HepG2 (cell line): Measurements from ENCODE around the gene TMEM184B. TPM values are rescaled to one million over a fixed set of nuclear protein-coding genes. Genes with fewer than 3 reads are reported as not detected.

Source experiments
- BHLHE40 ChIP-seq: IDR thresholded peaks from 2 replicates; pipeline ENCODE4 v1.6.1; 2011; ENCODE audit warnings: low read length, improper control_type of control experiment
- CREB1 ChIP-seq, 2 experiments: fragments of 450-650 bp in 1 of 2; IDR thresholded peaks; 2 replicates each; pipeline ENCODE4 v1.6.1; 2016 to 2017; ENCODE audit warnings: control low read depth in 1 of 2, mild to moderate bottlenecking in 1 of 2, missing compliant biosample characterization in 1 of 2, missing genetic modification characterization in 1 of 2
- FOXJ3 ChIP-seq: sonication (generic); formaldehyde crosslinking; IDR thresholded peaks from 2 replicates; pipeline ENCODE4 v1.4.0; 2020; ENCODE audit warnings: missing genetic modification reagents, mild to moderate bottlenecking, borderline replicate concordance
- GATAD1 ChIP-seq: IDR thresholded peaks from 2 replicates; pipeline ENCODE4 v1.6.1; 2016; ENCODE audit warnings: missing genetic modification reagents, missing compliant biosample characterization
- GRHL1 ChIP-seq: sonication (generic); formaldehyde crosslinking; conservative IDR thresholded peaks from 2 replicates; pipeline ENCODE4 v1.8.0; 2022; ENCODE audit warnings: missing genetic modification reagents
- HMGA1 ChIP-seq: sonication (generic); formaldehyde crosslinking; conservative IDR thresholded peaks from 2 replicates; pipeline ENCODE4 v1.4.0; 2020; ENCODE audit warnings: missing genetic modification reagents
- HNRNPL ChIP-seq: fragments of 200-400 bp; formaldehyde crosslinking; IDR thresholded peaks from 2 replicates; pipeline ENCODE4 v1.6.1; 2017; ENCODE audit warnings: mild to moderate bottlenecking, low read depth, low read length
- HOXA5 ChIP-seq: sonication (generic); formaldehyde crosslinking; IDR thresholded peaks from 2 replicates; pipeline ENCODE4 v1.4.0; 2020; ENCODE audit warnings: missing genetic modification reagents
- MEIS2 ChIP-seq: sonication (generic); formaldehyde crosslinking; IDR thresholded peaks from 2 replicates; pipeline ENCODE4 v1.9.0; 2021; ENCODE audit warnings: mild to moderate bottlenecking, missing genetic modification reagents
- MYC ChIP-seq: sonication (generic); formaldehyde crosslinking; IDR thresholded peaks from 2 replicates; pipeline ENCODE4 v1.9.0; 2021; ENCODE audit warnings: missing genetic modification reagents, borderline replicate concordance
- NONO ChIP-seq, 2 experiments: fragments of 450-650 bp in 1 of 2; sonication (generic) in 1 of 2; formaldehyde crosslinking in 1 of 2; IDR thresholded peaks in 1 of 2; conservative IDR thresholded peaks in 1 of 2; 2 replicates each; pipeline versions ENCODE4 v1.6.1 to v1.8.0; 2017 to 2022; ENCODE audit warnings: mild to moderate bottlenecking in 1 of 2, missing genetic modification reagents in 1 of 2, moderate library complexity in 1 of 2
- PHF8 ChIP-seq: sonication (generic); formaldehyde crosslinking; IDR thresholded peaks from 2 replicates; pipeline ENCODE4 v1.5.0; 2020; ENCODE audit warnings: missing genetic modification reagents
- POLR2A ChIP-seq, 2 experiments: IDR thresholded peaks; 2 replicates each; pipeline ENCODE4 v1.6.1; 2011; ENCODE audit warnings: low read depth in 2 of 2, low read length in 2 of 2, mild to moderate bottlenecking in 1 of 2, moderate library complexity in 1 of 2; ENCODE audit not compliant: insufficient read depth in 1 of 2
- TEAD3 ChIP-seq: optimal IDR thresholded peaks from 2 replicates; pipeline ENCODE3; 2016; ENCODE audit warnings: borderline replicate concordance
- TSC22D2 ChIP-seq: sonication (generic); formaldehyde crosslinking; IDR thresholded peaks from 2 replicates; pipeline ENCODE4 v1.5.1; 2020; ENCODE audit warnings: missing genetic modification reagents, mild to moderate bottlenecking, borderline replicate concordance
- ZNF232 ChIP-seq: sonication (generic); formaldehyde crosslinking; IDR thresholded peaks from 2 replicates; pipeline ENCODE4 v1.4.0; 2020; ENCODE audit warnings: missing genetic modification reagents, borderline replicate concordance
- ZNF33A ChIP-seq: sonication (generic); formaldehyde crosslinking; IDR thresholded peaks from 2 replicates; pipeline ENCODE4 v1.5.1; 2020; ENCODE audit warnings: missing genetic modification reagents, mild to moderate bottlenecking, moderate library complexity, borderline replicate concordance
- ZNF605 ChIP-seq: sonication (generic); formaldehyde crosslinking; IDR thresholded peaks from 2 replicates; pipeline ENCODE4 v1.8.0; 2022; ENCODE audit warnings: mild to moderate bottlenecking, missing genetic modification reagents
- ZNF703 ChIP-seq: sonication (generic); formaldehyde crosslinking; IDR thresholded peaks from 2 replicates; pipeline ENCODE4 v1.5.1; 2020; ENCODE audit warnings: missing genetic modification reagents, mild to moderate bottlenecking, moderate library complexity, borderline replicate concordance
- ZNF773 ChIP-seq: sonication (generic); formaldehyde crosslinking; IDR thresholded peaks from 2 replicates; pipeline ENCODE4 v1.4.0; 2020; ENCODE audit warnings: missing genetic modification reagents, borderline replicate concordance
- ZNF782 ChIP-seq: sonication (generic); formaldehyde crosslinking; IDR thresholded peaks from 2 replicates; pipeline ENCODE4 v1.4.0; 2020; ENCODE audit warnings: missing genetic modification reagents, mild to moderate bottlenecking, borderline replicate concordance
- polyA plus RNA-seq, 8 experiments: library from polyadenylated mRNA; depleted of rRNA in 3 of 8; stranded (reverse) in 7 of 8; unstranded in 1 of 8; fragments of >200 nt; fragmentation: Illumina TruSeq in 4 of 8; extraction: Trizol in 4 of 8; gene quantifications; 2 replicates each; pipeline versions ENCODE4 v1.2.1 to v1.2.3, GENCODE V29; 2011 to 2016; ENCODE audit warnings: low read depth in 4 of 8, missing spikeins in 1 of 8, mixed read lengths in 1 of 8; ENCODE audit not compliant: insufficient read depth in 1 of 8
- total RNA-seq, 5 experiments: library from RNA; depleted of rRNA; stranded (reverse); fragments of >200 nt; fragmentation: Illumina TruSeq; extraction: Trizol; gene quantifications; 2 replicates each; pipeline ENCODE4 v1.2.3, GENCODE V29; 2016; ENCODE audit warnings: low read depth in 1 of 5
- TF ChIP-seq, protein P1 (sequence below): sonication (generic); formaldehyde crosslinking; IDR thresholded peaks from 2 replicates; pipeline ENCODE4 v1.5.0; 2020; ENCODE audit warnings: missing genetic modification reagents
- TF ChIP-seq, protein P2 (sequence below): sonication (generic); formaldehyde crosslinking; IDR thresholded peaks from 2 replicates; pipeline ENCODE4 v1.4.0; 2020; ENCODE audit warnings: missing genetic modification reagents

Gene TMEM184B
- total and polyA plus RNA-seq, 2 of the 13 experiments (the other 11 are each of a cell fraction or from before 2014, with no cell fraction given) = 15.9 to 16.0 TPM

DNA sequence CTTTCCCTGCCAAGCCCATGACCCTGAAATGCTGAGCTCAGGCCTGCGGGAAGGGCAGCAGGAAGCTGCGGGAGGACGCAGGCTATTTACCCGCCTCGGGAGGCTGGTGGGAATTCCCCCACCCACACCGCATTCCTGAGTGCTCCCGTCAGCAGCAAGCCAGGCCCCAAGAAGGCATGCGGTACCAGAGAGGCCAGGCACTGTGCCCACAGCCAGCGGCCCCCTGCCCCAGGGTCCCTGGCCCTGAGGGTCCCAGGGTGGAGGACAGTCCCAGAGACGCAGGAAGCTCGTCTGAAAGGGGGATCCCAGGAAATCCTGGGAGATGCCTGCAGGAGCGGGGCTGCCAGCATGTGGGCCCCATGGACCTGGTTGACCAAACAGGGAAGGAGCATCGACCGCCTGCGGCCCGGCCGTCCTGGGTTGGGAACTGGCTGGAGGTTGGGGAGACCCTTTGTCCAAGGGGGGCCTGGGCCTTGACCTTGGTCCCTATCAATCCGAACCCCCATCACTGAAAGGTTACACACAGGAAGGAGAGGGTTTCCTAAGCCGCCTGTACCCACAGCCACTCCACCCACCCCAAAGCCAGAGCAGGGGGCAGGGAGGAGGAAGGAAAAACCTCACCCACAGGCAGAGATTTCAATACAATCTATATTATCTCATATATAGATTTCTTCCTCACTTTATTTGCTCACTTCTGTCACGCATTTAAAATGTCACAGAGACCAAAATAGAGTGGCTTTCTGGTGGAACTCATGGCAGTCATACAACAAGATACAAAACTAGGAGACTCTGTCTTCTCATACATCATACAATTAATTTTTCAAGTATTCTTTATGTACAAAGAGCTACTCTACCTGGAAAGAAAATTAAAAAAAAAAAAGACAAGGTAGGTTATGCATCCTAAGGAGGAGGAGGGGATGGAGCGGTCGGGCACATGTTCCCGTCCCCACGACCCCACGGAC lies 53.9 kb downstream of the TMEM184B start (continued):
- no peak for TF ChIP-seq HMGA1 (CRISPR knock-in tag)
- no peak for TF ChIP-seq TSC22D2
- no peak for TF ChIP-seq NONO (IDR thresholded peaks at IDR 0.05)
- peak; percentile 77 for TF ChIP-seq NONO (CRISPR knock-in tag; conservative IDR thresholded peaks at IDR 0.05)
- TF ChIP-seq BHLHE40 = 0 out of 2 replicates have a peak, but pooled peaks have one; percentile 12
- TF ChIP-seq ZNF703 (CRISPR knock-in tag) = no peak
- TF ChIP-seq HNRNPL = peak; percentile 93
- peak in 1 of 2 experiments; percentile 29; a peak in 1 of 4 replicates for TF ChIP-seq POLR2A (IDR thresholded peaks at IDR 0.05; ENCODE audit: insufficient read depth in 1 of 2, low read depth in 2 of 2, low read length in 2 of 2)
- no peak for TF ChIP-seq ZNF782 (CRISPR knock-in tag)
- TF ChIP-seq MYC (CRISPR knock-in tag) = peak; percentile 91
- TF ChIP-seq MEIS2 = peak; percentile 62; the same call in 1 of the 2 replicates
- peak; percentile 30; the same call in 1 of the 2 replicates for TF ChIP-seq PHF8 (CRISPR knock-in tag)
- TF ChIP-seq FOXJ3 (CRISPR knock-in tag) = peak; percentile 60; the same call in 1 of the 2 replicates
- TF ChIP-seq GRHL1 (CRISPR knock-in tag) = no peak
- peak; percentile 98 for TF ChIP-seq TEAD3
- TF ChIP-seq GATAD1 (CRISPR knock-in tag) = peak; percentile 41; the same call in 1 of the 2 replicates
- TF ChIP-seq, protein P1, sequence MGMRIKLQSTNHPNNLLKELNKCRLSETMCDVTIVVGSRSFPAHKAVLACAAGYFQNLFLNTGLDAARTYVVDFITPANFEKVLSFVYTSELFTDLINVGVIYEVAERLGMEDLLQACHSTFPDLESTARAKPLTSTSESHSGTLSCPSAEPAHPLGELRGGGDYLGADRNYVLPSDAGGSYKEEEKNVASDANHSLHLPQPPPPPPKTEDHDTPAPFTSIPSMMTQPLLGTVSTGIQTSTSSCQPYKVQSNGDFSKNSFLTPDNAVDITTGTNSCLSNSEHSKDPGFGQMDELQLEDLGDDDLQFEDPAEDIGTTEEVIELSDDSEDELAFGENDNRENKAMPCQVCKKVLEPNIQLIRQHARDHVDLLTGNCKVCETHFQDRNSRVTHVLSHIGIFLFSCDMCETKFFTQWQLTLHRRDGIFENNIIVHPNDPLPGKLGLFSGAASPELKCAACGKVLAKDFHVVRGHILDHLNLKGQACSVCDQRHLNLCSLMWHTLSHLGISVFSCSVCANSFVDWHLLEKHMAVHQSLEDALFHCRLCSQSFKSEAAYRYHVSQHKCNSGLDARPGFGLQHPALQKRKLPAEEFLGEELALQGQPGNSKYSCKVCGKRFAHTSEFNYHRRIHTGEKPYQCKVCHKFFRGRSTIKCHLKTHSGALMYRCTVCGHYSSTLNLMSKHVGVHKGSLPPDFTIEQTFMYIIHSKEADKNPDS (CRISPR knock-in tag) = 0 out of 2 replicates have a peak, but pooled peaks have one; percentile 46
- TF ChIP-seq, protein P2, sequence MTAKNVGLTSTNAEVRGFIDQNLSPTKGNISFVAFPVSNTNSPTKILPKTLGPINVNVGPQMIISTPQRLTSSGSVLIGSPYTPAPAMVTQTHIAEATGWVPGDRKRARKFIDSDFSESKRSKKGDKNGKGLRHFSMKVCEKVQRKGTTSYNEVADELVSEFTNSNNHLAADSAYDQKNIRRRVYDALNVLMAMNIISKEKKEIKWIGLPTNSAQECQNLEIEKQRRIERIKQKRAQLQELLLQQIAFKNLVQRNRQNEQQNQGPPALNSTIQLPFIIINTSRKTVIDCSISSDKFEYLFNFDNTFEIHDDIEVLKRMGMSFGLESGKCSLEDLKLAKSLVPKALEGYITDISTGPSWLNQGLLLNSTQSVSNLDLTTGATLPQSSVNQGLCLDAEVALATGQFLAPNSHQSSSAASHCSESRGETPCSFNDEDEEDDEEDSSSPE (CRISPR knock-in tag) = peak; percentile 72
- no peak for TF ChIP-seq ZNF773 (CRISPR knock-in tag)
- no peak for TF ChIP-seq CREB1 (IDR thresholded peaks at IDR 0.05)
- peak; percentile 44; the same call in 1 of the 2 replicates for TF ChIP-seq CREB1 (CRISPR knock-in tag; IDR thresholded peaks at IDR 0.05)
- TF ChIP-seq HOXA5 (CRISPR knock-in tag) = 0 out of 2 replicates have a peak, but pooled peaks have one; percentile 55
- 0 out of 2 replicates have a peak, but pooled peaks have one; percentile 63 for TF ChIP-seq ZNF33A (CRISPR knock-in tag)
- TF ChIP-seq ZNF232 (CRISPR knock-in tag) = peak; percentile 84; the same call in 1 of the 2 replicates
- TF ChIP-seq ZNF605 (CRISPR knock-in tag) = peak; percentile 78
